HEK293 (cell line): ENCODE measurements around the gene DNAH9.

ENCODE experiments used
- CTCF ChIA-PET: fragments of 350-600 bp; formaldehyde crosslinking; extraction: SDS; loops from one replicate; lab custom pipeline; 2021; ENCODE audit warnings: antibody characterized with exemption; lab: Yijun Ruan, JAX
- POLR2A ChIA-PET: fragments of 300-600 bp; formaldehyde crosslinking; extraction: SDS; loops from one replicate; lab custom pipeline; 2020; ENCODE audit warnings: antibody characterized with exemption, inconsistent platforms; lab: Yijun Ruan, JAX
- H3K27ac ChIP-seq: fragments of 200-500 bp; sonication (Bioruptor generic); 2 replicates; pipeline ENCODE4 v1.5.1; 2014; ENCODE audit warnings: low read depth, low read length, control low read depth, inconsistent platforms; ENCODE audit errors: extremely low read depth
- H3K36me3 ChIP-seq, 2 experiments: fragments of 200-500 bp in 1 of 2; sonication (Bioruptor generic) in 1 of 2; 1 replicate in 1 of 2; 2 replicates in 1 of 2; pipeline ENCODE4 v1.5.1; 2014 to 2017; ENCODE audit warnings: inconsistent platforms in 2 of 2, low read length in 2 of 2; ENCODE audit not compliant: control insufficient read depth in 2 of 2, insufficient read depth in 1 of 2
- H3K4me1 ChIP-seq: fragments of 200-500 bp; sonication (Bioruptor generic); 2 replicates; pipeline ENCODE4 v1.5.1; 2014; ENCODE audit warnings: mild to moderate bottlenecking, low read length, inconsistent platforms; ENCODE audit not compliant: control insufficient read depth, insufficient read depth
- H3K4me3 ChIP-seq: 2 replicates; pipeline ENCODE4 v1.5.1; 2011; ENCODE audit warnings: low read depth, mild to moderate bottlenecking, control low read depth, low read length, moderate library complexity
- H3K9me3 ChIP-seq: fragments of 200-500 bp; sonication (Bioruptor generic); 2 replicates; pipeline ENCODE4 v1.5.1; 2014; ENCODE audit warnings: low read depth, low read length, inconsistent platforms; ENCODE audit not compliant: control insufficient read depth, insufficient read depth
- GLI2 ChIP-seq: fragments of 450-650 bp; formaldehyde crosslinking; IDR thresholded peaks from 2 replicates; pipeline ENCODE4; 2017; ENCODE audit warnings: missing biosample characterization, missing genetic modification characterization, low read depth, borderline replicate concordance
- HOXA7 ChIP-seq: sonication (generic); formaldehyde crosslinking; IDR thresholded peaks from 2 replicates; pipeline ENCODE4 v1.8.1; 2022; ENCODE audit warnings: missing genetic modification reagents, borderline replicate concordance
- KLF1 ChIP-seq: fragments of 450-650 bp; formaldehyde crosslinking; IDR thresholded peaks from 2 replicates; pipeline ENCODE4 v1.5.1; 2016; ENCODE audit warnings: missing biosample characterization, missing genetic modification characterization
- SCRT2 ChIP-seq: fragments of 450-650 bp; formaldehyde crosslinking; IDR thresholded peaks from 2 replicates; pipeline ENCODE4 v1.5.1; 2016; ENCODE audit warnings: missing biosample characterization, missing genetic modification characterization
- YY2 ChIP-seq: fragments of 450-650 bp; formaldehyde crosslinking; IDR thresholded peaks from 2 replicates; pipeline ENCODE4 v1.5.1; 2016; ENCODE audit warnings: missing biosample characterization, missing genetic modification characterization
- ZFP3 ChIP-seq: fragments of 450-650 bp; formaldehyde crosslinking; IDR thresholded peaks from 2 replicates; pipeline ENCODE4 v1.5.1; 2016; ENCODE audit warnings: low read depth, missing biosample characterization, missing genetic modification characterization
- ZFP69B ChIP-seq: fragments of 450-650 bp; formaldehyde crosslinking; IDR thresholded peaks from 2 replicates; pipeline ENCODE4 v1.5.1; 2016; ENCODE audit warnings: missing biosample characterization, missing genetic modification characterization
- ZNF10 ChIP-seq: fragments of 450-650 bp; formaldehyde crosslinking; IDR thresholded peaks from 2 replicates; pipeline ENCODE4 v1.5.1; 2017; ENCODE audit warnings: missing biosample characterization, missing genetic modification characterization
- ZNF292 ChIP-seq: fragments of 450-650 bp; formaldehyde crosslinking; IDR thresholded peaks from 2 replicates; pipeline ENCODE4 v1.5.1; 2016; ENCODE audit warnings: low read depth, missing biosample characterization, missing genetic modification characterization, borderline replicate concordance
- ZNF324 ChIP-seq: fragments of 450-650 bp; formaldehyde crosslinking; IDR thresholded peaks from 2 replicates; pipeline ENCODE4 v1.5.1; 2016; ENCODE audit warnings: missing biosample characterization, missing genetic modification characterization
- ZNF366 ChIP-seq: fragments of 450-650 bp; formaldehyde crosslinking; conservative IDR thresholded peaks from 2 replicates; pipeline ENCODE4 v1.5.1; 2016; ENCODE audit warnings: missing biosample characterization, missing genetic modification characterization
- ZNF423 ChIP-seq: fragments of 450-650 bp; formaldehyde crosslinking; IDR thresholded peaks from 2 replicates; pipeline ENCODE4 v1.5.1; 2016; ENCODE audit warnings: missing biosample characterization, missing genetic modification characterization
- ZNF433 ChIP-seq: fragments of 450-650 bp; formaldehyde crosslinking; IDR thresholded peaks from 2 replicates; pipeline ENCODE4 v1.5.1; 2016; ENCODE audit warnings: missing biosample characterization, missing genetic modification characterization, low read depth
- ZNF521 ChIP-seq: fragments of 450-650 bp; formaldehyde crosslinking; IDR thresholded peaks from 2 replicates; pipeline ENCODE4 v1.5.1; 2017; ENCODE audit warnings: missing biosample characterization, mild to moderate bottlenecking, missing genetic modification characterization
- ZNF571 ChIP-seq: fragments of 450-650 bp; formaldehyde crosslinking; IDR thresholded peaks from 2 replicates; pipeline ENCODE4 v1.5.0; 2017; ENCODE audit warnings: missing biosample characterization, missing genetic modification characterization
- ZNF777 ChIP-seq: fragments of 450-650 bp; formaldehyde crosslinking; IDR thresholded peaks from 2 replicates; pipeline ENCODE4 v1.5.1; 2017; ENCODE audit warnings: missing biosample characterization, missing genetic modification characterization, borderline replicate concordance
- ZNF843 ChIP-seq: fragments of 450-650 bp; formaldehyde crosslinking; IDR thresholded peaks from 2 replicates; pipeline ENCODE4 v1.5.1; 2016; ENCODE audit warnings: missing biosample characterization, missing genetic modification characterization
- TF ChIP-seq, protein P1 (sequence below): fragments of 450-650 bp; formaldehyde crosslinking; IDR thresholded peaks from 2 replicates; pipeline ENCODE4 v1.5.1; 2017; ENCODE audit warnings: missing biosample characterization, missing genetic modification characterization
- TF ChIP-seq, protein P2 (sequence below): fragments of 450-650 bp; formaldehyde crosslinking; IDR thresholded peaks from 2 replicates; pipeline ENCODE4 v1.5.1; 2016; ENCODE audit warnings: missing biosample characterization, missing genetic modification characterization, borderline replicate concordance
- TF ChIP-seq, protein P3 (sequence below): fragments of 450-650 bp; formaldehyde crosslinking; IDR thresholded peaks from 2 replicates; pipeline ENCODE4 v1.5.1; 2016; ENCODE audit warnings: missing biosample characterization, missing genetic modification characterization
- TF ChIP-seq, protein P4 (sequence below): sonication (generic); formaldehyde crosslinking; IDR thresholded peaks from 2 replicates; pipeline ENCODE4 v1.8.1; 2022; ENCODE audit warnings: mild to moderate bottlenecking, moderate library complexity, missing genetic modification reagents
- TF ChIP-seq, protein P5 (sequence below): fragments of 450-650 bp; formaldehyde crosslinking; IDR thresholded peaks from 2 replicates; pipeline ENCODE4 v1.5.1; 2017; ENCODE audit warnings: missing biosample characterization, missing genetic modification characterization

DNAH9 gene

DNA sequence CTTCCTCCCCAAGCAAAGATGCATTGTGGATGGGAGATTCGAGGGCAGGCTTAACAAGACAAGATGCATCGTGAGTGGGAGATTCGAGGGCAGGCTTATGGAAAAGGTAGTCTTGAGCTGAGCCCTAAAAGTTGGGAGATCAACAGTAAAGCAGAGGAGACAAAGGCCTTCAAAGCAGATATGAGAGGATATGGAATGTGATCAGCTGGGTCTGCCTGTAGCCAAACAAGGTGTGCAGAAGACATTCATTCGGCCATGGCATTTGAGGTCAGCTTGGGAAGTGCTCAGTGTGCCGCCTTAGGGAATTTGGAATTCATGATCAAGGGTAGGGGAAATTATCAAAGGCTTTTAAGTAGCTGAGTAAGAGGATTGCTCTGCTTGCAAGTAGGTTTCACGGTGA lies 39.5 kb downstream of the DNAH9 start (continued):
- TF ChIP-seq, protein P1, sequence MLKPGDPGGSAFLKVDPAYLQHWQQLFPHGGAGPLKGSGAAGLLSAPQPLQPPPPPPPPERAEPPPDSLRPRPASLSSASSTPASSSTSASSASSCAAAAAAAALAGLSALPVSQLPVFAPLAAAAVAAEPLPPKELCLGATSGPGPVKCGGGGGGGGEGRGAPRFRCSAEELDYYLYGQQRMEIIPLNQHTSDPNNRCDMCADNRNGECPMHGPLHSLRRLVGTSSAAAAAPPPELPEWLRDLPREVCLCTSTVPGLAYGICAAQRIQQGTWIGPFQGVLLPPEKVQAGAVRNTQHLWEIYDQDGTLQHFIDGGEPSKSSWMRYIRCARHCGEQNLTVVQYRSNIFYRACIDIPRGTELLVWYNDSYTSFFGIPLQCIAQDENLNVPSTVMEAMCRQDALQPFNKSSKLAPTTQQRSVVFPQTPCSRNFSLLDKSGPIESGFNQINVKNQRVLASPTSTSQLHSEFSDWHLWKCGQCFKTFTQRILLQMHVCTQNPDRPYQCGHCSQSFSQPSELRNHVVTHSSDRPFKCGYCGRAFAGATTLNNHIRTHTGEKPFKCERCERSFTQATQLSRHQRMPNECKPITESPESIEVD, result no peak
- no peak for TF ChIP-seq ZNF843 (tag by site-specific recombination)

DNA sequence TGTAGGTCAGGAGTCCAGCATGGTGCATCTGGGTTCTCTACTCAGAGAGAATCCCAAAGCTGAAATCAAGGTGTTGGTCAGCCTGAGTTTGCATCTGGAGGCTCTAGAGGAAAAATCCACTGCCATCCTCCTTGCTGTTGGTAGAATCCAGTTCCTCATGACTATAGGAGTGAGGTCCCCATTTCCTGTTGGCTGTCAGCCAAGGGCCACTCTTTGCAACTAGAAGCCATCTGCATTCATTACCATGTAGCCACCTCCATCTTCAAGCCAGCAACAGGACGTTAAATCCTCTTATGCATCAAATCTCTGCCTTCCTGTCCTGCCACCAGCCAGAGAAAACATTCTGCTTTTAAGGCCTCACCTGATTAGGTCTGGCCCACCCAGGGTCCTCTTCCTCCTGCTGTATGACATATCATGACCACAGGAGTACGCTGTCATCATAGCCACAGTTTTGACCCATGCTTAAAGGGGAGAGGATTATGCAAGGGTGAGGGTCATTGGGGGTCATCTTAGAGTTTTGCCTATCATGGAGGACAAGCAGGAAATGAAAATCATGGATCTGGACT lies 40.5 kb downstream of the DNAH9 start:
- H3K27ac ChIP-seq, result no peak overlapping the region
- POLR2A ChIA-PET, result no interaction called here
- H3K36me3 ChIP-seq, result no peaks in the 10 kb centered on the region
- CTCF ChIA-PET, result interaction anchor here (0.5 kb wide), 1 partner anchor 917 kb away, joined by 3 read pairs; no protein-coding TSS in a partner anchor
- H3K4me1 ChIP-seq, result no peaks in the 10 kb centered on the region
- TF ChIP-seq YY2 (tag by site-specific recombination), result no peak
- TF ChIP-seq ZNF433, result no peak
- no peak for TF ChIP-seq ZNF324 (tag by site-specific recombination)
- peak; percentile 88 for TF ChIP-seq ZNF10 (tag by site-specific recombination)
- TF ChIP-seq, protein P2, sequence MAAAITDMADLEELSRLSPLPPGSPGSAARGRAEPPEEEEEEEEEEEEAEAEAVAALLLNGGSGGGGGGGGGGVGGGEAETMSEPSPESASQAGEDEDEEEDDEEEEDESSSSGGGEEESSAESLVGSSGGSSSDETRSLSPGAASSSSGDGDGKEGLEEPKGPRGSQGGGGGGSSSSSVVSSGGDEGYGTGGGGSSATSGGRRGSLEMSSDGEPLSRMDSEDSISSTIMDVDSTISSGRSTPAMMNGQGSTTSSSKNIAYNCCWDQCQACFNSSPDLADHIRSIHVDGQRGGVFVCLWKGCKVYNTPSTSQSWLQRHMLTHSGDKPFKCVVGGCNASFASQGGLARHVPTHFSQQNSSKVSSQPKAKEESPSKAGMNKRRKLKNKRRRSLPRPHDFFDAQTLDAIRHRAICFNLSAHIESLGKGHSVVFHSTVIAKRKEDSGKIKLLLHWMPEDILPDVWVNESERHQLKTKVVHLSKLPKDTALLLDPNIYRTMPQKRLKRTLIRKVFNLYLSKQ, result no peak
- no peak for TF ChIP-seq SCRT2
- H3K9me3 ChIP-seq, result no peaks in the 10 kb centered on the region
- no peak overlapping the region for H3K4me3 ChIP-seq

DNA sequence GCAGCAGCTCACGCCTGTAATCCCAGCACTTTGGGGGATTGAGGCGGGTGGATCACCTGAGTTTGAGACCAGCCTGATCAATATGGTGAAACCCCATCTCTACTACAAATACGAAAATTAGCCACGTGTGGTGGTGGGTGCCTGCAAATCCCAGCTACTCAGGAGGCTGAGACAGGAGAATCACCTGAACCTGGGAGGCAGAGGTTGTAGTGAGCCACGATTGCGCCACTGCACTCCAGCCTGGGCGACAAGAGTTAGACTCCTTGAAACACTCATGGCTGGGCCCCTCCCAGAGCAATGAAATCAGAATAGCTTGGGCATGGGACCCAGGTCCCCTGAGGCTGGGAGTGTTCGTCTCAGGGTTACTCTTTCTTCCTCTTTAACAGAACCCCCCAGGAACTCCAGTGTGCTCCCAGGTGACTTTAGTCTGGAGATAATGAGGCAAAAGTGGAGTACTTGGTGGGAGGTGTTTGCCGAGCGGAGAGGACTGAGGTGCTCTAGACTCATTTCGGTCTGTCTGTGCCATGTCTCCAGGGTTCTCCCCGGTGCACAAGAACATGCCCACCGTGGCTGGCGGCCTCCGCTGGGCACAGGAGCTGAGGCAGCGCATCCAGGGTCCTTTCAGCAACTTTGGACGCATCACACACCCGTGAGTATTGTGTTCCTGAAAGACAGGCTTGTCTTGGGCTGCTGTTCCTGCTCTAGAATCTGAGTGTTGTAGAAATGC lies 41.6 kb downstream of the DNAH9 start:
- Histone ChIP-seq H3K4me1 (no peaks in the 10 kb centered on the region), H3K4me3 (no peak overlapping the region), H3K27ac (no peak overlapping the region), H3K9me3 (no peaks in the 10 kb centered on the region), H3K36me3 (no peaks in the 10 kb centered on the region)
- ChIA-PET CTCF (interaction anchor here (0.8 kb wide), 1 partner anchor 376 kb away, joined by 3 read pairs; no protein-coding TSS in a partner anchor), POLR2A (no interaction called here)
- TF ChIP-seq, protein P1, result no peak
- TF ChIP-seq ZFP3 (tag by site-specific recombination), result no peak
- no peak for TF ChIP-seq KLF1 (tag by site-specific recombination)
- TF ChIP-seq ZNF423 (tag by site-specific recombination), result no peak
- no peak for TF ChIP-seq HOXA7 (CRISPR knock-in tag)
- TF ChIP-seq, protein P3, sequence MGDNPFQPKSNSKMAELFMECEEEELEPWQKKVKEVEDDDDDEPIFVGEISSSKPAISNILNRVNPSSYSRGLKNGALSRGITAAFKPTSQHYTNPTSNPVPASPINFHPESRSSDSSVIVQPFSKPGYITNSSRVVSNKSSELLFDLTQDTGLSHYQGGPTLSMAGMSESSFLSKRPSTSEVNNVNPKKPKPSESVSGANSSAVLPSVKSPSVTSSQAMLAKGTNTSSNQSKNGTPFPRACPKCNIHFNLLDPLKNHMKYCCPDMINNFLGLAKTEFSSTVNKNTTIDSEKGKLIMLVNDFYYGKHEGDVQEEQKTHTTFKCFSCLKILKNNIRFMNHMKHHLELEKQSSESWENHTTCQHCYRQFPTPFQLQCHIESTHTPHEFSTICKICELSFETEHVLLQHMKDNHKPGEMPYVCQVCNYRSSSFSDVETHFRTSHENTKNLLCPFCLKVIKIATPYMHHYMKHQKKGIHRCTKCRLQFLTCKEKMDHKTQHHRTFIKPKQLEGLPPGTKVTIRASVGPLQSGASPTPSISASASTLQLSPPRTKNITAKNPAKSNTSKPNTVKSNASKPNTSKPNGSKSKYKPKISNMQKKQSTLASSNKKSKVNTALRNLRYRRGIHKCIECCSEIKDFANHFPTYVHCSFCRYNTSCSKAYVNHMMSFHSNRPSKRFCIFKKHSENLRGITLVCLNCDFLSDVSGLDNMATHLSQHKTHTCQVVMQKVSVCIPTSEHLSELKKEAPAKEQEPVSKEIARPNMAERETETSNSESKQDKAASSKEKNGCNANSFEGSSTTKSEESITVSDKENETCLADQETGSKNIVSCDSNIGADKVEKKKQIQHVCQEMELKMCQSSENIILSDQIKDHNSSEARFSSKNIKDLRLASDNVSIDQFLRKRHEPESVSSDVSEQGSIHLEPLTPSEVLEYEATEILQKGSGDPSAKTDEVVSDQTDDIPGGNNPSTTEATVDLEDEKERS (tag by site-specific recombination), result no peak
- TF ChIP-seq ZNF521 (tag by site-specific recombination), result no peak
- TF ChIP-seq ZFP69B (tag by site-specific recombination), result no peak
- no peak for TF ChIP-seq ZNF571 (tag by site-specific recombination)
- no peak for TF ChIP-seq ZNF366 (tag by site-specific recombination)
- TF ChIP-seq ZNF777 (tag by site-specific recombination), result no peak
- TF ChIP-seq, protein P4, sequence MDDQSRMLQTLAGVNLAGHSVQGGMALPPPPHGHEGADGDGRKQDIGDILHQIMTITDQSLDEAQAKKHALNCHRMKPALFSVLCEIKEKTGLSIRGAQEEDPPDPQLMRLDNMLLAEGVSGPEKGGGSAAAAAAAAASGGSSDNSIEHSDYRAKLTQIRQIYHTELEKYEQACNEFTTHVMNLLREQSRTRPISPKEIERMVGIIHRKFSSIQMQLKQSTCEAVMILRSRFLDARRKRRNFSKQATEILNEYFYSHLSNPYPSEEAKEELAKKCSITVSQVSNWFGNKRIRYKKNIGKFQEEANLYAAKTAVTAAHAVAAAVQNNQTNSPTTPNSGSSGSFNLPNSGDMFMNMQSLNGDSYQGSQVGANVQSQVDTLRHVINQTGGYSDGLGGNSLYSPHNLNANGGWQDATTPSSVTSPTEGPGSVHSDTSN, result no peak
- no peak for TF ChIP-seq GLI2 (tag by site-specific recombination)
- TF ChIP-seq, protein P5, sequence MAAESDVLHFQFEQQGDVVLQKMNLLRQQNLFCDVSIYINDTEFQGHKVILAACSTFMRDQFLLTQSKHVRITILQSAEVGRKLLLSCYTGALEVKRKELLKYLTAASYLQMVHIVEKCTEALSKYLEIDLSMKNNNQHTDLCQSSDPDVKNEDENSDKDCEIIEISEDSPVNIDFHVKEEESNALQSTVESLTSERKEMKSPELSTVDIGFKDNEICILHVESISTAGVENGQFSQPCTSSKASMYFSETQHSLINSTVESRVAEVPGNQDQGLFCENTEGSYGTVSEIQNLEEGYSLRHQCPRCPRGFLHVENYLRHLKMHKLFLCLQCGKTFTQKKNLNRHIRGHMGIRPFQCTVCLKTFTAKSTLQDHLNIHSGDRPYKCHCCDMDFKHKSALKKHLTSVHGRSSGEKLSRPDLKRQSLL (tag by site-specific recombination), result no peak
- TF ChIP-seq ZNF292 (tag by site-specific recombination), result no peak
- TF ChIP-seq ZNF10 (tag by site-specific recombination), result no peak
